ENCODE data around the gene MRS2.

The MRS2 gene

GRCh38 chr6:24451581-24452388 lies 49.0 kb downstream of the MRS2 start:
- no peak for DNase-seq
- no peak overlapping the region for H3K4me3 ChIP-seq (ENCODE audit: low read length)
- H2AFZ ChIP-seq (ENCODE audit: low read length) = no peak overlapping the region
- no peaks in the 10 kb centered on the region for H4K20me1 ChIP-seq (ENCODE audit: insufficient read depth, low read length)
- no peak overlapping the region for H3K4me2 ChIP-seq (ENCODE audit: low read depth, low read length)
- no peaks in the 10 kb centered on the region for H3K27me3 ChIP-seq (replicated peaks; ENCODE audit: insufficient read depth, low read length)
- H3F3A ChIP-seq (ENCODE audit: insufficient read depth, low read length) = no peaks in the 10 kb centered on the region
- no peak overlapping the region for H3K27ac ChIP-seq (ENCODE audit: low read length)
- no peaks in the 10 kb centered on the region for H3K36me3 ChIP-seq (replicated peaks; ENCODE audit: insufficient read depth, low read length)
- no peaks in the 10 kb centered on the region for H3K4me1 ChIP-seq (ENCODE audit: low read length)
- TF ChIP-seq EZH2phosphoT487 (IDR thresholded peaks at IDR 0.05; ENCODE audit: low read length) = no peak
- no peak for TF ChIP-seq EZH2 (optimal IDR thresholded peaks at IDR 0.05; ENCODE audit: low read depth, low read length)
- TF ChIP-seq, protein P1, sequence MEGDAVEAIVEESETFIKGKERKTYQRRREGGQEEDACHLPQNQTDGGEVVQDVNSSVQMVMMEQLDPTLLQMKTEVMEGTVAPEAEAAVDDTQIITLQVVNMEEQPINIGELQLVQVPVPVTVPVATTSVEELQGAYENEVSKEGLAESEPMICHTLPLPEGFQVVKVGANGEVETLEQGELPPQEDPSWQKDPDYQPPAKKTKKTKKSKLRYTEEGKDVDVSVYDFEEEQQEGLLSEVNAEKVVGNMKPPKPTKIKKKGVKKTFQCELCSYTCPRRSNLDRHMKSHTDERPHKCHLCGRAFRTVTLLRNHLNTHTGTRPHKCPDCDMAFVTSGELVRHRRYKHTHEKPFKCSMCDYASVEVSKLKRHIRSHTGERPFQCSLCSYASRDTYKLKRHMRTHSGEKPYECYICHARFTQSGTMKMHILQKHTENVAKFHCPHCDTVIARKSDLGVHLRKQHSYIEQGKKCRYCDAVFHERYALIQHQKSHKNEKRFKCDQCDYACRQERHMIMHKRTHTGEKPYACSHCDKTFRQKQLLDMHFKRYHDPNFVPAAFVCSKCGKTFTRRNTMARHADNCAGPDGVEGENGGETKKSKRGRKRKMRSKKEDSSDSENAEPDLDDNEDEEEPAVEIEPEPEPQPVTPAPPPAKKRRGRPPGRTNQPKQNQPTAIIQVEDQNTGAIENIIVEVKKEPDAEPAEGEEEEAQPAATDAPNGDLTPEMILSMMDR (IDR thresholded peaks at IDR 0.05; ENCODE audit: low read length) = no peak
- no peaks in the 10 kb centered on the region for H3K79me2 ChIP-seq (ENCODE audit: low read length)
- H3K9me2 ChIP-seq (replicated peaks; ENCODE audit: insufficient read depth, low read length) = no peaks in the 10 kb centered on the region
- no peaks in the 10 kb centered on the region for H3K9me3 ChIP-seq (replicated peaks; ENCODE audit: insufficient read depth, low read length)
- no peak overlapping the region for H3K9ac ChIP-seq (ENCODE audit: low read length)

GRCh38 chr6:24453921-24454320 lies 51.2 kb downstream of the MRS2 start:
- no peaks in the 10 kb centered on the region for H3K27me3 ChIP-seq (replicated peaks; ENCODE audit: insufficient read depth, low read length)
- no peaks in the 10 kb centered on the region for H4K20me1 ChIP-seq (ENCODE audit: insufficient read depth, low read length)
- TF ChIP-seq EZH2phosphoT487 (IDR thresholded peaks at IDR 0.05; ENCODE audit: low read length) (no peak), EZH2 (optimal IDR thresholded peaks at IDR 0.05; ENCODE audit: low read depth, low read length) (no peak)
- TF ChIP-seq, protein P1 (IDR thresholded peaks at IDR 0.05; ENCODE audit: low read length) = no peak
- H3K4me1 ChIP-seq (ENCODE audit: low read length) = no peaks in the 10 kb centered on the region
- H3F3A ChIP-seq (ENCODE audit: insufficient read depth, low read length) = no peaks in the 10 kb centered on the region
- no peak for DNase-seq
- no peak overlapping the region for H3K27ac ChIP-seq (ENCODE audit: low read length)
- H3K4me2 ChIP-seq (ENCODE audit: low read depth, low read length) = no peak overlapping the region
- no peaks in the 10 kb centered on the region for H3K36me3 ChIP-seq (replicated peaks; ENCODE audit: insufficient read depth, low read length)
- H3K79me2 ChIP-seq (ENCODE audit: low read length) = no peaks in the 10 kb centered on the region
- H3K4me3 ChIP-seq (ENCODE audit: low read length) = no peak overlapping the region
- no peaks in the 10 kb centered on the region for H3K9me2 ChIP-seq (replicated peaks; ENCODE audit: insufficient read depth, low read length)
- no peak overlapping the region for H2AFZ ChIP-seq (ENCODE audit: low read length)
- H3K9me3 ChIP-seq (replicated peaks; ENCODE audit: insufficient read depth, low read length) = no peaks in the 10 kb centered on the region
- no peak overlapping the region for H3K9ac ChIP-seq (ENCODE audit: low read length)

GRCh38 chr6:24454452-24454851 lies 51.7 kb downstream of the MRS2 start:
- Histone ChIP-seq H3K9me3 (replicated peaks; ENCODE audit: insufficient read depth, low read length) (no peaks in the 10 kb centered on the region), H2AFZ (ENCODE audit: low read length) (no peak overlapping the region), H3K79me2 (ENCODE audit: low read length) (no peaks in the 10 kb centered on the region), H3K9me2 (replicated peaks; ENCODE audit: insufficient read depth, low read length) (no peaks in the 10 kb centered on the region), H3K27ac (ENCODE audit: low read length) (no peak overlapping the region), H3K27me3 (replicated peaks; ENCODE audit: insufficient read depth, low read length) (no peaks in the 10 kb centered on the region), H3F3A (ENCODE audit: insufficient read depth, low read length) (no peaks in the 10 kb centered on the region), H3K4me3 (ENCODE audit: low read length) (no peak overlapping the region), H3K36me3 (replicated peaks; ENCODE audit: insufficient read depth, low read length) (no peaks in the 10 kb centered on the region), H3K4me1 (ENCODE audit: low read length) (no peaks in the 10 kb centered on the region), H3K4me2 (ENCODE audit: low read depth, low read length) (no peak overlapping the region), H4K20me1 (ENCODE audit: insufficient read depth, low read length) (no peaks in the 10 kb centered on the region), H3K9ac (ENCODE audit: low read length) (no peak overlapping the region)
- TF ChIP-seq, protein P1 (IDR thresholded peaks at IDR 0.05; ENCODE audit: low read length) = no peak
- TF ChIP-seq EZH2 (optimal IDR thresholded peaks at IDR 0.05; ENCODE audit: low read depth, low read length) (no peak), EZH2phosphoT487 (IDR thresholded peaks at IDR 0.05; ENCODE audit: low read length) (no peak)
- DNase-seq = no peak
